Measurements from ENCODE around the gene C12orf75. TPM values are rescaled to one million over a fixed set of nuclear protein-coding genes. Genes with fewer than 3 reads are reported as not detected.

C12orf75 gene
- total RNA-seq, 1 experiment from 2014 or later, result 1.3 TPM

GRCh38 chr12:105321125-105321524 is 9.4 kb upstream of the C12orf75 start:
- no peak for DNase-seq
- ChIA-PET POLR2A (ENCODE audit: unreplicated experiment) (no interaction called here), CTCF (no interaction called here)
- intact Hi-C loops (cut with micrococcal nuclease; ENCODE audit: unreplicated experiment), result no loop called here
- H3K4me1 ChIP-seq (replicated peaks; ENCODE audit: insufficient read depth), result no peaks in the 10 kb centered on the region
- no peak overlapping the region for H3K27ac ChIP-seq
- H3K27me3 ChIP-seq (ENCODE audit: insufficient read depth, low read depth), result peaks cover 20% of the 10 kb centered on the region; the same call in 1 of the 2 replicates
- no peaks in the 10 kb centered on the region for H3K36me3 ChIP-seq (ENCODE audit: low read depth)
- H3K4me3 ChIP-seq, result no peak overlapping the region
- no peaks in the 10 kb centered on the region for H3K9me2 ChIP-seq (ENCODE audit: insufficient read depth)
- no peak overlapping the region for H3K4me2 ChIP-seq
- no peaks in the 10 kb centered on the region for H3K9me3 ChIP-seq (ENCODE audit: insufficient read depth, low read depth)
- no peaks in the 10 kb centered on the region for H4K20me1 ChIP-seq (ENCODE audit: insufficient read depth)
- no peaks in the 10 kb centered on the region for H3F3A ChIP-seq (ENCODE audit: insufficient read depth, low read depth)
- no TSS peak for BruUV-seq (replicated peaks)
- no peak overlapping the region for H2AFZ ChIP-seq
- no peaks in the 10 kb centered on the region for H3K79me2 ChIP-seq (ENCODE audit: low read depth)
- TF ChIP-seq CTCF (conservative IDR thresholded peaks at IDR 0.05), result no peak

GRCh38 chr12:105322070-105322469 is 8.4 kb upstream of the C12orf75 start:
- Histone ChIP-seq H3K9me3 (ENCODE audit: insufficient read depth, low read depth) (no peaks in the 10 kb centered on the region), H3K27me3 (ENCODE audit: insufficient read depth, low read depth) (peaks cover 20% of the 10 kb centered on the region; the same call in 1 of the 2 replicates), H2AFZ (no peak overlapping the region), H3K79me2 (ENCODE audit: low read depth) (no peaks in the 10 kb centered on the region), H3K27ac (no peak overlapping the region), H3K36me3 (ENCODE audit: low read depth) (no peaks in the 10 kb centered on the region), H3K4me2 (no peak overlapping the region), H3F3A (ENCODE audit: insufficient read depth, low read depth) (no peaks in the 10 kb centered on the region), H3K9me2 (ENCODE audit: insufficient read depth) (no peaks in the 10 kb centered on the region), H3K4me1 (replicated peaks; ENCODE audit: insufficient read depth) (no peaks in the 10 kb centered on the region), H4K20me1 (ENCODE audit: insufficient read depth) (no peaks in the 10 kb centered on the region), H3K4me3 (no peak overlapping the region)
- DNase-seq, result no peak
- CTCF ChIA-PET, result no interaction called here
- intact Hi-C loops (cut with micrococcal nuclease; ENCODE audit: unreplicated experiment), result no loop called here
- POLR2A ChIA-PET (ENCODE audit: unreplicated experiment), result no interaction called here
- BruUV-seq (replicated peaks), result no TSS peak
- no peak for TF ChIP-seq CTCF (conservative IDR thresholded peaks at IDR 0.05)
- TF ChIP-seq EZH2 (IDR thresholded peaks at IDR 0.05; ENCODE audit: low read depth), result no peak

- Histone ChIP-seq H3K4me3 (no peak overlapping the region), H3K79me2 (ENCODE audit: low read depth) (no peaks in the 10 kb centered on the region), H3K4me1 (replicated peaks; ENCODE audit: insufficient read depth) (no peaks in the 10 kb centered on the region), H3K36me3 (ENCODE audit: low read depth) (no peaks in the 10 kb centered on the region), H3K4me2 (no peak overlapping the region), H2AFZ (no peak overlapping the region), H3K9me3 (ENCODE audit: insufficient read depth, low read depth) (no peaks in the 10 kb centered on the region), H3F3A (ENCODE audit: insufficient read depth, low read depth) (no peaks in the 10 kb centered on the region), H3K27ac (no peak overlapping the region), H3K9me2 (ENCODE audit: insufficient read depth) (no peaks in the 10 kb centered on the region), H4K20me1 (ENCODE audit: insufficient read depth) (no peaks in the 10 kb centered on the region), H3K27me3 (ENCODE audit: insufficient read depth, low read depth) (peaks cover 15% of the 10 kb centered on the region; the same call in 1 of the 2 replicates)
- TF ChIP-seq CTCF (conservative IDR thresholded peaks at IDR 0.05), result no peak
- TF ChIP-seq EZH2 (IDR thresholded peaks at IDR 0.05; ENCODE audit: low read depth), result no peak
- ChIA-PET CTCF (no interaction called here), POLR2A (ENCODE audit: unreplicated experiment) (no interaction called here)
- no peak for DNase-seq
- BruUV-seq (replicated peaks), result no TSS peak
- intact Hi-C loops (cut with micrococcal nuclease; ENCODE audit: unreplicated experiment), result no loop called here
Observed at GRCh38 chr12:105324704-105325103, 5.8 kb upstream of the C12orf75 start.
